KOPT-K1 (cell line): ENCODE results near the gene RPS16.

Experiments used
- H3K27ac ChIP-seq: fragments of 200-600 bp; sonication (generic); 2 replicates; pipeline ENCODE4 v1.5.1; 2016; ENCODE audit warnings: antibody characterized with exemption, mild to moderate bottlenecking, low read depth, low read length; ENCODE audit not compliant: poor library complexity, severe bottlenecking
- H3K36me3 ChIP-seq: fragments of 200-600 bp; sonication (generic); 2 replicates; pipeline ENCODE4 v1.5.1; 2017; ENCODE audit warnings: antibody characterized with exemption, mild to moderate bottlenecking, low read length, moderate library complexity; ENCODE audit not compliant: insufficient read depth
- H3K9me3 ChIP-seq: fragments of 200-600 bp; sonication (generic); 2 replicates; pipeline ENCODE4 v1.5.1; 2017; ENCODE audit warnings: antibody characterized with exemption, low read length, mild to moderate bottlenecking; ENCODE audit not compliant: insufficient read depth, poor library complexity, severe bottlenecking

RPS16 gene

DNA sequence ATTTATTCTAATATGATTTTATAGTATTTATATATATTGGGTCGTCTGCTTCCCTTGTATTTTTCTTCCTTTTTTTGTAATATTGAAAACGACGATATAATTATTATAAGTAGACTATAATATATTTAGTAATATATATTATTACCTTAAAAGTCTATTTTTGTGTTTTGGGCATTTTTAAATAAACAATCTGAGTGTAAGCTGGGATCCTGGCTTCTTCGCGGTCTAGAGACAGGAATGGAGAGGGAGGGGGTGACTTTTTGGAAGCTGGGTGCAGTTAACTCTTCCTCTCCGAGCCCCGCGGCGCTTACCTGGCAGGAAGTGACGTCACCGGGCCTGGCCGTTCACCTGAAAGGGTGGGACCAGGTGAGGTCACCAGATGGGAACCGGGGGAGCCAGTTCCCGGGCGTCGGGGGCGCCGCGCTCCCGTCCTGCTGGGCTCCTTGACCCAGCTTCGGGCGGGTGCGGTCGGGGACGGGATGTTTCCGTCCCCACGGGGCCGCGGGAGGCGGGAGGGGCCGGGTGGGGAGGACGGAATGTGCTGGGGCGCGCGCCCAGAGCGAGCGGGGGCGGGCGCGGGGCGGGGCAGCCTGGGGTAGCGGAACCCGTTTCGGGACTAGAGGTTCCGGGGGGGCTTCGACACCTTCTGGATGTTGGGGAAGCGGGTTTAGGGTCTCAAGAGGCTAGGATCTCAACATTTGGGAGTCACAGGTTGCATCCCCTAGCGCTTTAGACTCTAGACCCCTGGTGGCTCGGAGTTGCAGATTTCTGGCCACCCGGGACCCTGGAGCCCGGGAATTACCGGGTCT is 26.3 kb downstream of the RPS16 start:
- H3K27ac ChIP-seq = peak overlapping the region; percentile 95
- no peaks in the 10 kb centered on the region for H3K9me3 ChIP-seq
- peaks cover 13% of the 10 kb centered on the region for H3K36me3 ChIP-seq

DNA sequence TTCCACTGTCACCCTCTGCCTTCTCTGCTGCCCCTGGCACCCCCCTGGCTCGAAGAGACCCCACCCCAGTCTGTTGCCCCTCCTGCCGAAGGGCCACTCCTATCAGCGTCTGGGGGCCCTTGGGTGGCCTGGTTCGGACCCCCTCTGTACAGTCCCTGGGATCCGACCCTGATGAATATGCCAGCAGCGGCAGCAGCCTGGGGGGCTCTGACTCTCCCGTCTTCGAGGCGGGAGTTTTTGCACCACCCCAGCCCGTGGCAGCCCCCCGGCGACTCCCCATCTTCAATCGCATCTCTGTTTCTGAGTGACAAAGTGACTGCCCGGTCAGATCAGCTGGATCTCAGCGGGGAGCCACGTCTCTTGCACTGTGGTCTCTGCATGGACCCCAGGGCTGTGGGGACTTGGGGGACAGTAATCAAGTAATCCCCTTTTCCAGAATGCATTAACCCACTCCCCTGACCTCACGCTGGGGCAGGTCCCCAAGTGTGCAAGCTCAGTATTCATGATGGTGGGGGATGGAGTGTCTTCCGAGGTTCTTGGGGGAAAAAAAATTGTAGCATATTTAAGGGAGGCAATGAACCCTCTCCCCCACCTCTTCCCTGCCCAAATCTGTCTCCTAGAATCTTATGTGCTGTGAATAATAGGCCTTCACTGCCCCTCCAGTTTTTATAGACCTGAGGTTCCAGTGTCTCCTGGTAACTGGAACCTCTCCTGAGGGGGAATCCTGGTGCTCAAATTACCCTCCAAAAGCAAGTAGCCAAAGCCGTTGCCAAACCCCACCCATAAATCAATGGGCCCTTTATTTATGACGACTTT is 27.1 kb downstream of the RPS16 start:
- H3K9me3 ChIP-seq = no peaks in the 10 kb centered on the region
- peak overlapping the region; percentile 98 for H3K27ac ChIP-seq
- H3K36me3 ChIP-seq = peaks cover 13% of the 10 kb centered on the region

DNA sequence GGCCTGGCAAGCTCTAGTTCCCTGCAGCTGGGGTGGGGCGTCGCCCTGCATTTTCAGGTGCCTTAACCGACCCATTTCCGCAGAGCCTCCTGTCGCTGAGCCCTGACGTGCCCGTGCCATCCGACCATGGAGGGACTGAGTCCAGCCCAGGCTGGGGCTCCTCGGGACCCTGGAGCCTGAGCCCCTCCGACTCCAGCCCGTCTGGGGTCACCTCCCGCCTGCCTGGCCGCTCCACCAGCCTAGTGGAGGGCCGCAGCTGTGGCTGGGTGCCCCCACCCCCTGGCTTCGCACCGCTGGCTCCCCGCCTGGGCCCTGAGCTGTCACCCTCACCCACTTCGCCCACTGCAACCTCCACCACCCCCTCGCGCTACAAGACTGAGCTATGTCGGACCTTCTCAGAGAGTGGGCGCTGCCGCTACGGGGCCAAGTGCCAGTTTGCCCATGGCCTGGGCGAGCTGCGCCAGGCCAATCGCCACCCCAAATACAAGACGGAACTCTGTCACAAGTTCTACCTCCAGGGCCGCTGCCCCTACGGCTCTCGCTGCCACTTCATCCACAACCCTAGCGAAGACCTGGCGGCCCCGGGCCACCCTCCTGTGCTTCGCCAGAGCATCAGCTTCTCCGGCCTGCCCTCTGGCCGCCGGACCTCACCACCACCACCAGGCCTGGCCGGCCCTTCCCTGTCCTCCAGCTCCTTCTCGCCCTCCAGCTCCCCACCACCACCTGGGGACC is 27.9 kb downstream of the RPS16 start:
- peak overlapping the region; percentile 98 for H3K27ac ChIP-seq
- H3K36me3 ChIP-seq = peaks cover 13% of the 10 kb centered on the region
- H3K9me3 ChIP-seq = no peaks in the 10 kb centered on the region

DNA sequence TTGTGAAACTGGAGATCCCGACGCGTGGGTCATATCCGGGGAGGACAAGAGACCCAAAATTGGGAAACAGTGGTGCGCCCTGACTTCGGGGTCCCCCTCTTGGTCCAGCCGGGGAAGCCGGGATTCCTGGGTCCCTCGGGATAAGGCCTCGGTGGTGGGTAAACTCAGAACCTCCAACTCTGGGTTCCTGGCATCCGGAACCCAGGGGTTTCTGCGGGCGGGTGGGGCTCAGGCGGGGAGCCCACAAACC is 28.4 kb downstream of the RPS16 start:
- peaks cover 13% of the 10 kb centered on the region for H3K36me3 ChIP-seq
- H3K9me3 ChIP-seq = no peaks in the 10 kb centered on the region
- peak overlapping the region; percentile 98 for H3K27ac ChIP-seq

DNA sequence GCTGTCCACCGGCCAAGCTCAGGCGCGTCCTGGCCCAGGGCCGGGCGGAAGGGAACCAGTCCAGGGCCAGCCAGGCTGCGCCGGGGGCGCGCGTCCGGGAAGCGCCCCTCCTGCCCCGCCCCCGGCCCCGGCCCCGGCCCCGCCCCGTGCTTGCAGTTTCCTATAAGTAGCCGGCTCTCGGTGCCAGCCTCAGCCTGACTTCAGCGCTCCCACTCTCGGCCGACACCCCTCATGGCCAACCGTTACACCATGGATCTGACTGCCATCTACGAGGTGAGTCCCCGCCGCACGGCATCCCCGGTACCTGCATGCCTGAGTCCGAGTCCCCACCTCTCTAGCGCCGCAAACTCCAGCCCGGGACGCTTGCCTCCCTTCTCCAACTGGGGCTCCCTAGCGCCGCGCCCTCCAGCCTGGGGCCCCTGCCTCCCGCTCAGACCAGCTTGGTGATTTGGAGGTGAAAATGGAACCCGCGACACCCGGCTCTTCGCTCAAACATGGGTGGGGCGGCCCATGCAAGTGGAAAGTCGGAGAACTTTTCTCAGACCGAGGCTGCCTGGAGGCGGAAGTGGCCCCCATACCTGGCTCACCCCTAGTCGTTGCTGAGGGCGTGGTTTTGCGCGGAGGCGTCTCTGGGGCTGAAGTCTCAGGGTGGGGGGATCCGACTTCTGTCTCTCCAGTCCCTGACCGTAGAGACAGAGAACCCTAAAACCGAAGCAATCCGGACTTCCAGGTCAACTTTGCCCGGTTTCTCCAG is 28.9 kb downstream of the RPS16 start, which contains the start of gene ZFP36:
Gene ZFP36 (plus strand): TSS at position 192 of the 754 bp plus-strand sequence. CDS start 58 bp downstream, at position 250.
- H3K9me3 ChIP-seq = no peaks in the 10 kb centered on the region
- H3K36me3 ChIP-seq = peaks cover 13% of the 10 kb centered on the region
- H3K27ac ChIP-seq = peak within 1 kb of the TSS; percentile 98

DNA sequence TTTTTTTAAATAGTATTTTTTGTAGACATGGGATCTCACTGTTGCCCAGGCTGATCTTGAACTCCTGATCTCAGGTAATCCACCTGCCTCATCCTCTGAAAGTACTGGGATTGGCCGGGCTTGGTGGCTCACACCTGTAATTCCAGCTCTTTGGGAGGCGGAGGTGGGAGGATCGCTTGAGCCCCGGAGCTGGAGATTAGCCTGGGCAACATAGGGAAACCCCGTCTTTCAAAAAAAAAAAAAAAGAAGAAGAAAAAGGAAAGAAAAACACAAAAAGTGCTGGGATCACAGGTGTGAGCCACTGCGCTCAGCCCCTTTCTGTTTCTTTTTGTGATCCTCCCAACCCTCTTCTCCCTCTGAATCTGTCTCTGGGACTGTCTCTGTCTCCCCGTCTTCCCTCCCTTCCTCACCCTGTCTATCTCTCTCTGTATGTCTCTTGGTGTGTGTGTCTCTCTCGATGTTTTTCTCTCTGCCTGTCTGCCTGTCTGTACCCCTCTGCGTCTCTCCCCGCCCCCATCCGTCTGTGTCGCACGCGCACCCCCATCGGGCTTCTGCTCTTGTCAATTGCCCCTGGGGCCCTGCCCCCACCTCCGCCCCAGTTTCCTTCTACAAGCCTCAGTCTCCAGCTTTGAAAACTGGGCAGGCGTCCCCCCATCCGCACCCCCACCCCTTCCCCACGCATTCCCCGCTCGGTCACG is 29.6 kb downstream of the RPS16 start:
- Histone ChIP-seq H3K9me3 (no peaks in the 10 kb centered on the region), H3K36me3 (peaks cover 13% of the 10 kb centered on the region), H3K27ac (peak overlapping the region; percentile 98)

DNA sequence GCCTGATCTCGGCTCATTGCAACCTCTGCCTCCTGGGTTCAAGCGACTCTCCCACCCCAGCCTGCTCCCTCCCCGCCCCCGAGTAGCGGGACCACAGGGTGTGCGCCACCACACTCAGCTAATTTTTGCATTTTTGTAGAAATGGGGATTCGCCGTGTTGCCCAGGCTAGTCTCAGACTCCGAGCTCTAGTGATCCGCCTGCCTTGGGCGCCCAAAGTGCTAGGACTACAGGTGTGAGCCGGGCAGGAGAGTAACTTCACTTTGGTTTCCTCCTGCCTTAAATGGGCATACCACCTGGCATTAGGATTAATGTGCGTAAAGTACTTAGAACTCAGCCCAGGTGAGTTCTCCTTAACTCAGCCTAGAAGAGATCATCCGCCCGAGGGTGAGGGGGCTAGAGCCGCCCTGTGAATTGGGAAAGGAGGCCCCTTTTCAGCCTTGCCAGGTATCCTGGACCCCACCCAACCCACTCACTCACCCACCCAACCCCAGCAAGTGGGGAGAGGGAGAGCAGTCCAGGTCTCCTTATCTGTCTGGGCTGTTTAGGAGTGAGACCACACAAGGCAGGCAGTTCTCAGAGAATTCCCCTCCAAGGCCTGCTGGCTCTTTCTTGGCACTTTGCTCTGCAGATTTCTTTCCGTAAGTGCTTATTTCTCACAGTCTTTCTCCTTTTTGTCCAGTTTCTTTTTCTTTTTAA is 30.3 kb downstream of the RPS16 start:
- H3K36me3 ChIP-seq = peaks cover 13% of the 10 kb centered on the region
- no peaks in the 10 kb centered on the region for H3K9me3 ChIP-seq
- no peak overlapping the region for H3K27ac ChIP-seq

DNA sequence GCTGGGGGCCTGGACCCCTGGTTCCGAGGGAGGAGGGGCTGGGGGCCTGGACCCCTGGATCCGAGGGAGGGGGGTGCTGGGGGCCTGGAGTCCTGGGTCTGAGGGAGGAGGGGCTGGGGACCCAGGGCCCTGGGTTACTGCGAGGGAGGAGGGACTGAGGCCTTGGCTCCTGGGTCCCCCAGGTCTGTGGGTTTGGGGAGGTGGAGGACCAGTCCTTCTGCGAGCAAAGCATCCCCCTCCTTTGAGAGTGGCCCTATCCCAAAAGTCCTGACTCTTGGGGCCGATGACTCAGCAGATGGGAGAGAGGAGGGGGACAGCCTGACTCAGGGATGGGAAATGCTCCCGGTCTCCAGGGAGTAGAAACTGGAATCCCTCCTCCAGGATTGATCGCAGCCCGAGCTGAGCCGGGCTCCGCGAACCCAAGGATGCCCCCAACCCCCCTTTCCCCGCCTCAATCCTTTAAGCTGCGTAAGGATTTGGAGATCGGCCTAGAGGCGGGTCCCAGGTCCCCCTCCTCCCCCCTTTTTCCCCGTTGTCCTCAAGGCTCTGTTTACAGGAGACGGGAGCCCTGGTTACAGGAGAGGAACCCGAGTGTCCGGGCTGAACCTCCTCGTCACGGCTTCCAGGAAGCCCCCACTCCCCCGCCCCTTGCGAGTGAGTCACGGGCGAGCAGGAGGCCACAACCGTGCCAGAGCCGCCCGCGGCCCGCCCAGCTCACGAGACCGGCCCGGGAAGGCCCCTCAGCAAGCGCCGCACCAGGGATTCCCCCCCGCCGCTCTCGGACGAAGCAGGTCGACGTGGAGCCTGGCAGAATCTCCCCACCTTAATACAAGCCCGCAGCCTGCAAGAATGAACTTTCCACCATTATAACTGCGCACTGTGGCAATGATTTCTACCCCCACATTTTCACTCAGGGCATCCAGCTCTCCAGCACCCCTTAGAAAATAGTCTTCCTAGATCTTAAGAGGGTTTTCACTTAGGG is 32.1 kb downstream of the RPS16 start:
- no peaks in the 10 kb centered on the region for H3K9me3 ChIP-seq
- H3K36me3 ChIP-seq = peaks cover 11% of the 10 kb centered on the region
- H3K27ac ChIP-seq = peak overlapping the region; percentile 71

DNA sequence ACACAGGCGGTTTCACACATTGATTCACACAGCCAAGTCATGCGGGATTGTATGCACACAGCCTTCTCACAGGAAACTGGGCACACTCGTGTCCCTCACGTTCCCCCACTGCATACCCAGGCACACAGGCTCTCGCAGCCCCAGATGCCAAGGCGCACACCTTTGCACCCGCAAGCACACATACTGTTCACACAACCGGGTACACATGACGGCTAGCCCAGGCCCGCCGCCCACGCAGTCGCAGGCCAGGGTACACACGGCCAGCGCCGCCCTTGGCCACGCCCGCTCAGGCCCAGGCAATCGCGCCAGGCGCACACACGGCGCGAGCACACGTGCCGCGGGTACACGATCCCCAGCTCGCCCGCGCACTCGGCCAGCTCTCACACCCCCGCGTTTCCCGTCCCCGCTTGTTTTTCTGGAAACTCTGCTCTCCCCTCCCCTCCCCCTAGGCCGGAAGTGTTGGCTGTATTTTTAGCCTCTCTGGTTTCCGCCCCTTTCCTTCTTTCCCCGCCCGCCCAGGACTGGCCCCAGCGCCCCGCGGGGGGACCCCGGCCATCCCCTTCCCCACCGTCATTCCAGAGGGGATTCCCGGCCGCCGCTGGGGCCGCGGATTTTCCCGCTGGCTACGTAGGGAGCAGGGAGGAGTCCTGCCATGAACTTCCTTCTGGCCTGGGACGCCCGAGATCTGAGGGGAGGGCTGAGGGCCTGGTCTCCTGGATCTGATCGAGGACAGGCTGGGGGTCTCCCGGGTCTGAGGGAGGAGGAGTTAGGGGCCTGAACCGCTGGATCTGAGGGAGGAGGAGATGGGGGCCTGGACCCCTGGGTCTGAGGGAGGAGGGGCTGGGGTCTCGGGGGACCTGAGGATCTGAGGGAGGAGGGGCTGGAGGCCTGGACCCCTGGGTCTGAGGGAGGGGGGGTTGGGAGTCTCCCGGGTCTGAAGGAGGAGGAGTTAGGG is 33.1 kb downstream of the RPS16 start:
- Histone ChIP-seq H3K36me3 (peaks cover under 1% of the 10 kb centered on the region; the same call in 1 of the 2 replicates), H3K9me3 (no peaks in the 10 kb centered on the region), H3K27ac (peak overlapping the region; percentile 71)

DNA sequence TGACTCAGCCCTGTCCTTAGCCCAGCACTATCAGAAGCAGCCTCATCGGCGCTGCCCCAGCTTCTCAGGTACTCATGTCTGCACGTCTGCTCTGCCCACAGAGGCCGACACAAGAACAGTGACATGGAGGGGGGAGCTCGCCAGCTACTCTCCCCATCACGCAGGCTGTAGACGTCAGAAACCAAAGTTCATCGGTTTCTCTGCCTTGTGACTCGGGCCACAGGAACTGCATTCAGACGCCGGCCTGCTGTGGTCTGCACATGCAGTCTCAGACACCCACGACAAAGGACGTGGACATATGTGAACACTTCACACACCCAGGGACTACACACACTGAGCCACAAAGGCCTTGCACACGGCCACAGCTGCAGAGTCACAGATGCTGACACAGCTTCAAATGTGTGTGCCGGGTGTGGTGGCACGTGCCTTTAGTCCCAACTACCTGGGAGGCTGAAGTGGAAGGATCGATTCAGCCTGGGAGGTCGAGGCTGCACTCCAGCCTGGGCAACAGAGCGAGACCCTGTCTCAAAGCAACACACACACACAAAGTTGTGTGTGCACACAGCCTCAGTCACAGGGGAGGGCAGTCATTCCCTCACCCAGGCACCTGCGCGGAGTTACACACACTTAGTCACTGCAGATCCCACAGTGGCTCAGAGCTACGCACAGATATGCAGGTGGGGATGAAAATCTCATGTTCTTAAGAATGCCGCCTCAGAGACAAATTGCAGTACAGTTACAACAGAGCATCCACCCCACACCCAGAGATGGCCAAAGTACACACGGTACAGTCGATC is 34.0 kb downstream of the RPS16 start:
- H3K9me3 ChIP-seq = no peaks in the 10 kb centered on the region
- H3K36me3 ChIP-seq = no peaks in the 10 kb centered on the region
- peak overlapping the region; percentile 71 for H3K27ac ChIP-seq

DNA sequence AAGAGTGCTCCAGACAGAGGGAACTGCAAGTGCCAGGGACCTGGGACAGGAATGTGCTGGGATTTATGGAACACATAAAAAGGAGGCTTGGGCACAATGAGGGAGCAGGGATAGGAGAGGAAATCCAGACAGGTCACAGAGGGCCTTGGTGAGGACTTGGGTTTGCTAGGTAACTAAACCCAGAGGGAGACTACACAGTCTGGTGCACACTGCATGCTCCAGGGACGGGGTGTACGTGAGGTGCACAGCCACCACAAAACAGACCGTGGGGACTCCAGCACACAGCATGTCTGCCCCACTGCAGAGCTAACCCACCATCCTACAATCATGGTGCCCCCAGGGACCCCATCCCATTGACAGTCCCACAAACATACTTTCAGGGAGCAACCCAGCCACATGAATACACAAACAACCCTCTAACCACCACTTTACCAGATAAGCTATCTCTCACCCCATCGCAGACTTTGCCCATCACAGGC is 34.6 kb downstream of the RPS16 start:
- peak overlapping the region; percentile 71 for H3K27ac ChIP-seq
- 0 out of 2 replicates have a peak, but pooled peaks cover 1% of the 10 kb centered on the region for H3K36me3 ChIP-seq
- no peaks in the 10 kb centered on the region for H3K9me3 ChIP-seq
